NCI-H774 (cell line): ENCODE data around the gene COMMD9.

Source experiments
- DNase-seq: peaks from one replicate; lab custom pipeline; 2025; lab: John Stamatoyannopoulos, UW

Gene COMMD9

DNA sequence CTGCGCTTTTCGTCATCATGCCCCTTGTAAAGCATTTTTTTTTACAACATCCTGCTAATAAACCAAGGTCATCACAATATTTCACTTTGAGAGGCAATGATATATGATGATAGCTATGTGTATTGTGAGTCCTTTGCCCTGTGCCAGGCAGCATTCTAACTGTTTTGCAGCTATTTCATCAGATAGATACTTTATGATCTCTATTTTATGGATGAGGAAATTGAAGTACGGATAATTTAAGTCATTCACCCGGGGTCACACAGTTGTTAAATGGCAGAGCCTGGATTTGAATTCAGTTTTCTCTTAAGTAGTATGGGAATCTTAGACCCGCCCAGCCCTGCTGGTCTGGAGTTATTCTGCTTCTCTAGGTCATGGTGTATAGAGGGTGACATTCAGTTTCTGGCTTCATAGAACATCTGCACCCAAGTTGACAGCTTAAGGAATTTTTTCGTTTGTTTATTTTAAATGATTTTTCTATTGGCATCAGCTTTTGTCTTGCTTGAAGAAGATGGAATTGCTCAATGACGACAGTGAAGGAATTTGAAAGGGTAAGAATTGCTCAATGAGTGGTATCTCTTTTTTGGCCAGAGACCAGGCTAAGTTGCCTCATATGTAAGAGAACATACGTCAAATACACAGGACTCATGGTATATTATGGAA is 7.8 kb upstream of the COMMD9 start:
- no peak for DNase-seq

DNA sequence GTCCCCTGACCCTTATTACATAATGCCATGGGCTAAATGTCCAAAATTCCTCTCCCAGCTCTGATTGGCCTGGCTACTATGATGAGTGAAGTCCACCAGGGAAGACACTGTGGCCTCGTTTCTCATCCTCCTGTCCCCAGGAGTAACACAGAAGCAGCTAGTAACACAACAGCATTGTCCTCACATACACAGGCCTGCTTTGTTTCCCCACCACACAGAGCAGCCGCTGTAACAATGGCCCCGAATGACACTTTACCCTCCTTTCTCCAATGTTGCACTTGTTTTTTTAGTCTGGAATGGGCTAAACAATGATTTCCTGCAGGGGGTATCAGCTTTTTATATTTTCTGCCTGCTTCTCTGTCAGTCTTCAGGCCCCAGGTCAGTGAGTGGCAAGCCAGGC is 6.7 kb upstream of the COMMD9 start, which contains the start of gene PRR5L:
Gene PRR5L, plus strand, starts transcription at position 363 of the 400 bp plus-strand sequence. CDS start 104,834 bp downstream, outside the sequence.
- DNase-seq, result no peak

DNA sequence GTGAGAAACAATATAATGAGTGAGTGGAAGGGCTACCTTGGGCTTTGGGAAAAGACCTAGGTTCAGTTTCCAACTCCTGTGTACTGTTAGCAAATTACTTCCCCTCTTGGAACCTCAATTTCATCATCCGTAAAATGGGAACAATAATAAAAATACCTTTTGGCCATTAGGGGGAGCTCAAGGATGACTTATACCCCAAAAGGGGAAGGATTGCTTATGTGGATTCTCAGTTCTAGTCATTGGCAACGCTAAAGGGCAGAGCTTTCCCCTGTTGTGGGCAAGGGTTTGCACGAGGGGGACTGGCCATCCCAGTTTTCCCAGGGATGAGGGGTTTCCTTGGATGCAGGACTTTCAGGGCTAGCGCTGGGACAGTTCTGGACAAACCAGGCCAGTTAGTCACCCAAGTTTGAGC is 3.1 kb upstream of the COMMD9 start:
- DNase-seq, result peak; percentile 28

DNA sequence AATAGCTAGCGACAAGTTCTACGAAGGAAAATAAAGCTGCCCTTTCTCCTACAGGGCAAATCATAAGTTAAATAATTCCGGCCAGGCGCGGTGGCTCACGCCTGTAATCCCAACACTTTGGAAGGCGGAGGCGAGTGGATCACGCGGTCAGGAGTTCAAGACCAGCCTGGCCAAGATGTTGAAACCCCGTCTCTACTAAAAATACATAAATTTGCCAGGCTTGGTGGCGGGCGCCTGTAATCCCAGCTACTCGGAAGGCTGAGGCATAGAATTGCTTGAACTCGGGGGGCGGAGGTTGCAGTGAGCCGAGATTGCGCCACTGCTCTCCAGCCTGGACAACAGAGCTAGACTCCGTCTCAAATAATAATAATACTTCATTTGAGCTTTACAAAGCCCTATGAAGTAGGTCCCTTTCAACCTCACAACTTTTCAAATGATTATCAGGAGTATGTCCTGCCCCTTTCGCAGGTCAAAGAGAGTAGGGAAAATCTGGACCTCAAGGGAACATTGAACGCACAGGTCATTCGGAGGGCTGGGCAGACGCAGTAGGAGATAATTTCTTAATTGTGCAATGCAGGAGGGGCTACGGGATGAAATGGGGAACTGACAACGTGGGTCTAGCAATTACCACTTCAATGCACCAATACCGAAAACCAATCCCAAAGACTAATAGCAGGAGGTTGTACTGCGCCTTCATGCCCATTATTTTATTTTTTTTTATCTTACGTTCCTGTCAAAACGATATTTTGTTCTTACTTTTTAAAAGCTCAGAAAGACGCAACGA is 590 bp downstream of the COMMD9 start:
- DNase-seq, result no peak

DNA sequence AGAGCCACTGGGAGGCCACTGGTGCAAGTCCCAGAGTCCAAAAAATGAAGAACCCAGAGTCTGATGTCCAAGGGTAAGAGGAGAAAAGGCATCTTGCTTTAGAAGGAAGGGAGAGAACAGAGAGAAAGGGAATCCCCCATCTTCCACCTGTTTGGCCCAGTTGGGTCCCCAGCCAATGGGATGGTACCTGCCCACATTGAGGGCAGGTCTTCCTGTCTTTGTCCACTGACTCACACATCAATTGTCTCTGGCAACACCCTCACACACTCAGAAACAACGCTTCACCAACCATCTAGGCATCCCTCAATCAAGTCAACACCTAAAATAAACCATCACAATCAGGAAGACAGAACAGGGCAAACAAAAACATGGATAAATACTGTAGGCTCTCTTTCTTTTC is 6.3 kb downstream of the COMMD9 start:
- no peak for DNase-seq

DNA sequence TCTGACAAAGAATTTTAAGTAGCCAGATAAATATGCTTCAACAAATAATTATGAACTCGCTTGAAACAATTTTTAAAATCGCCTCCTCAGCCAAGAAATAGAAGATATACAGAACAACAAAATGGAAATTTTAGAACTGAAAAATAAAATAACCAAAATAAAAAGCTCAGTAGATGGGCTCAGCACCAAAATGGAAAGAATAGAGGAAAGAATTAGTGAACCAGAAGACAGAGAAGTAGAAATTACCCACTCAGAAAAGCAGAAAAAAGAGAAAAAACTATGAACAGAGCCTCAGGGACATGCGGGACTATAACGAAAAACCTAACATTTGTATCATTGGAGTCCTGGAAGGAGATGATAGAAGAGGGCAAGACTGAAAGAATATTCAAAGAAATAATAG is 7.4 kb downstream of the COMMD9 start:
- no peak for DNase-seq

DNA sequence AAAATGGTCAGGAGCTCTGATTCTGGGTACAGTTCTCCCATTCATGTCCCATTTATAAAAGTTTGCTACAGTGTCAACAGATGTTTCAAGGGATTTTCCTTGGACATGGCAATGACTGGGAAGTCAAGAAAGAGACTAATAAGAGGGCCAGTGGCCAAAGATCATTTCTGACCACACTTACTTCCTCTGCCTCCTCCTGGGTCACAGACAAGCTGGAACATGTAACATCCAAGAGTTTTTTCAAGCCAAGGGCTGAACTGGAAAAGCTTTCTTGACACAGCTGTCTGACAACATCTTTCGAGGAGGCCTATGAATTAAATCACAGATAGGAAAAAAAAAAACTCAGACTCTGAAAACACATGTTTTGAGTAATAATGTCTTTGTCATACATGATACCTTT is 8.7 kb downstream of the COMMD9 start:
- no peak for DNase-seq

DNA sequence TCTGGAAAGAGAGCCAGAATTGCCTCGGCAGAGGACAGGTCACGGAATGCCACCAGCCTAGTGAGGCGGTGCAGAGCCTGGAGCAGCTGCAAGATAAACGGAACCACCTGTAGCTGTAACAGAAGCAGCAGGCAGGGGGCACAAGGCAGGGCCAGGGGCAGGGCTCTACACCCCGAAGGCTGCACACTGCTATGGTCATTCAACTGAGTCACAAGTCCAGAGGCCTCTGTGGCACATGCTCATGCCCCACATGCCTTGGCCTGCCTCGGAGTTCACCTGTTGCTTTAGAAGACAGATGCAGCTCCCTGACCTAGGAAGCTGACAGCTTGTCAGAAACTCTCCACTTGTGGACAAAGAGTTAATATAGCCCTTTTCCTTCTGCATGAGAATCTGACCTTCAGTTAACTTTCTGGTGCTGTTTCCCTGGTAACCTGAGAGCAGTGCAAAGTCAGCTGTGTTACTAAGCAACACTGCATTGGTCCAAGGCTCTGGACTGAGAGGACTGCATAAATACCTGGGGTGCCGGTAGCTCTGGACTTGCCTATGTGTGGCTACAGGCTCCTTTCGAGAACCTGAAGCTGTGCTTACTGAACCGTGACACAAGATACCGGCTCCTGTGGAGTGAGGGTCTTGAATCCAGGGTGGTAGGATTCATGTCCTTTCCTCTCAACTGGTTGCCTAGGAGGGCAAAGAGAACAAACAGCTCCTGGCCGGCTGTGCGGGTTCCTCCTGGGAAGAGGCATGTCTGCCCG is 10.5 kb downstream of the COMMD9 start:
- no peak for DNase-seq

DNA sequence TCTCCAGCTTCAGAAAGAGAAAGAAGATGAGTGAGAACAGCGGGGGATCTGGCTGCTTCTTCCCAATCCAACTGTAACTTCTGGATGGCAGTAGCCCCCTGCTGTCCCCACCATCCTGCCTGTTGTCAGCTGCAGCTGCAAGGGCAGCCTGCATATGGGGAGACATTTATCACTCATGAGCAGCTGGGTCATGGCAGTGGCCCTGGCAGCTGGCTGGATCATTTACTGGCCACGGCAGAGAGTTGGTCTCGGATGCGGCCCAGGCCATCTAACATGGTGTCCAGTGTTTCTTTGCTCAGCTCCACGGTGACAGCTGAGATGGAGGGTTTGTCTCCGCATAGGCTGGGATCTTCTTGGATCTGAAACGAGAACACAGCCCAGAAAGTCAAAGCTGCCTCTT is 14.8 kb downstream of the COMMD9 start:
- no peak for DNase-seq

DNA sequence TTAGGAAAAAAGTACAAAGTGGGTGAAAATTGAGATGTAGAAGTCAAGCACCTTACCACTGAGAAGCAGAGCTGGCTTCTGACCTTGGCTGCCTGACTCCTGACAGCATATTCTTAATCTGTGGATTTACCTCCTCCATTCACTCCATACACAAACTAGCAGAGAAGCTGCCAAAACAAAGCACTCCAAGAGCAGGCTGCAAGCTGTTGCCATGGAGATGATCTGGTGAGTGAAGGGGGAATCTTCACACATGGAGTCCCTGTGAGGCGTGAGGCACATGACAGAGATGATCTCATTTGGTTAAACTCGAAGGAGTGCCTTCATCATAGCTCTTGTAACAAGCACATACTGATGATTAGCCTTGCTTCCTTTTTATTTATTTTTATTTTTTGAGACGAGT is 16.1 kb downstream of the COMMD9 start:
- DNase-seq, result peak; percentile 11

DNA sequence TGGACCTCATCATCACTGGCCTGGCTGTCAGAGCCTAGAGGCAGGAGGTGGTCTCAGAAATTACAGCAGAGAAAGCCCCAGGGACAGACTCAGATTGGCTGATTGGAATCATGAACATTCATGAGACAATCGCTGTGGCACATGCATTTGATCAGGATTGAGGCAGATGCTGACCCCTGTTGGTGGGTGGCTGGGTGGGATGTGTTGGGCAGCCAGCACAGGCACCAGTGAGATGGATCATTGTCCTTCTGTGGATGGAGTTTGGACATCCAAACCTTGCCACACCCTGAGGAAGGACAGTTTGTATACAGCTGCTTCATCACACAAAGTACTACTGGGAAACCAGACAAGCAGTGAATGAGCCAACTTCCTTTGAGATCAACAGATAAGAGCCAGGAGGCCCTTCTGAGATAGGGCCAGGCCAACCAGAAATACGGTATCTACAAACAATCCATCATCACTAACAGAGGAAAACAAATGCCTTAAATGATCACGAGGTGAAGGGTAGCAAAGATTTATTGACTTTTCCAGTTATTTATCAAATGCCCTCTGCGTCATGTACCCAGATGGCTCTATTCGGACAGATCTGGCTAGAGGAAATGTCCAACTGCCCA is 17.3 kb downstream of the COMMD9 start:
- DNase-seq, result no peak

DNA sequence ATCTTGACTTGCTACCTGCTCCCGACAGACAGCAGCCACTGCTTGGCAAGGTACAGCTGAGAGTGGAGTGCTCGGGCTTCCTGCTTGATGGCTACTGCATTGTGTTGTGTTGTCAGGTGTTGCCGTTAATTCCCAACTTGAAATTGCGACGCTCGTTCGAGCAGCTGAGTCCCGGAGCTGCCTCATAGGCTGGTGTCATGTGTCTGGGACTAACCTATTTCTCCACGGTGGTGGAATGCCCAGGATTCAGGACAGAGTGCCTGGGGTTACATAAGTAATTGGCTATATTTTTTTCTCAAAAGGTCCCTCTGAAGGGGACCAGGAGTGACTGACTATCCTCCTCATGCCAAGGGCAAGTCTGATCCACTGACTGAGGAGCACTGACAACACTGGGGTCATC is 18.5 kb downstream of the COMMD9 start:
- no peak for DNase-seq

DNA sequence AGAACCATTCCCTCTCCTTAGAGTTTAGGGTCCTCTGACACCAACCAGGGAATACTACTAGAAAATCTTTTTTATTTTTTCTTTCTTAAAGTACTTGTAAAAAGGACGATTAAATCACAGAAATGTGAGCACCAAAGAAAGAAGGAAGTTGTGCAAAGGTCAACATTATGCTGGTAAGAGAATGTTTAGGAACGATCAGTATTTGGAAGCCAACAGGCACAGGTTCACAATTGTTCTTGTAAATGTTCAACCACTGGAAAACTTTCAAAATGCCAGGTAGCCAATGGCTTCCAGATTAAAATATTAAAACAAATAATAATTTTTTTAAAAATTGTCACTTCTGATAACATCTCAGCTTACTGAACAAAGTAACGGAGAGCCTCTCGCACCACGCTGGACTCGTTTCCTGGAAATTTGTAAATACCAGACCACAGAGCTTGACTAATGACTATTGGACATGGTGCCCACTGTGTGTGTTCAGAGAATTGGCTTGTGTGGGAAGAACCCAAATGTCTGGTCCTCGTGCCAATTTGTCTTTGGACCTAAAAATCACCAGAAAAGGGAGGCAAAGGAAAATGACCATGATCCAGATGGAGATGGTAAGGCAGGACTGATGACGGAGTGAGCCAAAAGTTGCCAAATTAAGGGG is 20.8 kb downstream of the COMMD9 start:
- no peak for DNase-seq

DNA sequence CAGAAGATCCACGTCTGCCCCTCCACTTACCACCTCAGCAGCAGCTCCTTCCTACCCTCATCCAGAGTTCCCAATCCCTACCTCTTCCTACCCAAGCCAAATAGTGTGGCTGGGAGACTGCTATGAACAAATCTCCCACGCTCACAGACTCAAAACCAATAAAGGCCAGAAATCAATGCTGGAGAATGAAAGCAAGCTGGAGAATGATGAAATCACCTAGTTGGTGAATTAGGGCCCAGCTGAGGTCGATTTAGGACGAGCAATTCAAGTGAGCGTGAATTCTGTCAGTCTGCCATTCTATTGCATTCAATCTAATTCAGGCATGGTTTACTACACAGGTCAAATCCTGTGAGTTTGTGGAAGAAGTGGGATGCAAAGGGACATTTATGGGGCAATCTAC is 22.5 kb downstream of the COMMD9 start:
- no peak for DNase-seq

DNA sequence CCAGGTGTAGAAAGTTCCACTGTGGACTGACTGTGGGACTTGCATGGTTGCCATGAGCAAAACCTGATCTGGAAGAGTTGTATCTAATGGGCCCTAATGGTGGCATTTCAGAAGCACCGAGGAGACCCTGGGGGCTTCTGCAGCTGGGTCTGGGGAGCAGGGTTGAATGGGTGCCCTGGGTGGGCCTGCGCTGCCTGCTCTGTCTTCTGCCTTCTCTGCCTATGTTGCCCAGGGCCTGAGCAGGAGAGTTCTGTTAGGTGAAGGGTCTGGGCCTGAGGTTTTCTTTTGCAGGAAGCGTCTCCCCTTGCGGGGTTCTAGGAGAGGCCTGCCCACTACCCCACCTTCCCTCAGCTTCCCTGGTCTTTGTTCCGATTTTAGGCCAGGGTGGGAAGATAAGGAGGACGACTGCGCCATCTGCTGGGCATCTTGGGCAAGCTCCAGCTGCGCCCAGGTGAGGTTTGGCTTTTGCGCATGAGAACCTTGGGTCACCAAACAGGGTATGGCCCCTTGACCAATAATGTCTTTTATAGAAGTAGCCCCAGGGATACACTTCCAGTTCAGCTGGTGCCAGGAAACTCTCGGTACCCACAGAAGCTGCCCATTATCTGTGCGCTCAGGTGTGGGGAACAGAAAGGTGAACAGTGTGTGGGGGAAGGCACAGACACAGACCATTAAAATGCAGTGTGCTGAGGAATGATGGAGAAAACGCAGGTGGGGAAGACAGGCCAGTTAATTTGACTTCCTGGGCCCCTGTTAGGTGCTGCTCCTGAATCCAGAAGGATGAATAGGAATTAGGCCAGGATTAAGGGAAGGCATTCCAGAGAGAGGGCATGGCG is 23.2 kb downstream of the COMMD9 start:
- DNase-seq, result peak; percentile 35

DNA sequence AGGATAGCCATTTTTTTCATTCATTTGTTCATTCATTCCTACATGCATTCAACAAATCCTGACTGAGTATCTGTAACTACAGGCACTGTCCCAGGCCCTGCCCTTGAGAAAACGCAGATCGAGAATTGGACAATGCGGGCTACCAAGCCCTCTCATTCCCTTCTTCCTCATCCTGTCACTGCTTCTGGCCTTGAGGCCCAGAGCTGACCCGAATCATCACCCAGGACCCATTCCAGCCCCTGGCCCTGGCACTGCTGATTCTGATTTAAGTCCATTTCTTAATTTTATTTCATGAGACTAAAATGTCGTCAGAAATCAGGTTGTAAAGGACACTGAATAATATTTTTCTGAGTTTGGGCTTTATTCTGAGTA is 24.3 kb downstream of the COMMD9 start:
- no peak for DNase-seq

DNA sequence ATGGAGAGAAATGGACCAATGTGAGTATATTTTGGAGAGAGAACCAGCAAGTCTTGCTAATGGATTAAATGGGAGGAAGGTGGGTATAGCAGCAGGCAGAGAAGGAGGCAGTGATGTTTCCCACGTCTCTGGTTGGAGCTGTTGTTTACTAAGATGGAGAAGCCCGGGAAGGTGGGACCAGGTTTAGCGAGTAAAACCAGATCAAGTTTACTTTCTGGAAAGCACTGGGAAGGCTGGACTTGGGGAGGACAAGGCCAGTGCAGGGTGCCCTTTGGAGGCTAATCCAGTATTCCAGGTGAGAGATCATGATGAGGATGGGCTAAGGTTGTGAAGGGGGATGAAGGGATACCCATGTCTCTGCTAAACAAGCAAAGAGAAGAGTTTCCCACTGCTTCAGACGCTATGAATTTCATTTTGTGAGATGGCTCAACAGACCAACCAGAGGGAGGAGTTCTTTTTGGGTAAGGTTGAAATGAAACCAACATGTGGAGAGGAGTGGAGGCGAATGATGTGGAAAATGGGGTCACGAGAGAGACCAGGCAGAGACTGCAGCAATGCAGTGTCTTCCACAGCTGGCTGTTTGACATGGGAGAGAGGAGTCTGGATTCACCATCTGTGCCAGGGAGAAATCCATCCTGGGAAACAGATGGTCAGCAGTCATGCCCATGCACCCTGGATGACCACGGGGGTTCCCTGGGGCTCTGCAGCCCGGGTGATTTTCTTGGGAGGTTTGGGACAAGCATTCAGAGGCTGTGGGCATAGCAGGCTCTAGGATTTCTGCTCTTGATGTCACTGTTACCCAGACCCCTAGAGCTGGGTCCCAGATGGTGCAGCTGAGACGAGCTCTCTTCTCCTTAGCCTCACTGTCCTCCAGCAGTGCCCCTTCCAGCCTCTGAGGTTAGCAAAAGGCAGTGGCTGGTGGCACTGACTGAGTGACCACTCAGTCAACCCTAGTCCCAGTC is 24.9 kb downstream of the COMMD9 start:
- DNase-seq, result no peak

DNA sequence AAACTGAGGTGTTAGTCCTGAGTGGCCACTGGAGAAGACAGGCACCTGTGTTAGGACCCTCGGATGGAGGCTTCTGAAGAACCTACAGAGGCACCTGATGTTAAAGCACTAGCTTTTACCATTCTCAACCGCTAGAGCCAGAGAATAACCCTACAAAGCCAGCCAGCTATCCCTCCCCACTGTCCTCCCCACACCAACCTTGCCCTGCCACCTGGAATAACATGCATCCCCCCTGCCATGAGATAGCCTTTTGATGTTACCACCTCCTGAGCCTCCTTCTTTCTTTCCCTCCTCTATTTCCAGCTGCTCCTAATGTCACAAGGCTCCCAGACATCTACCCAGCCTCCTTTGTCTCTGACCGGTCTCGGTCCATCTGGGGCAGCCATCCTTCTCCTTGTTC is 28.1 kb downstream of the COMMD9 start:
- no peak for DNase-seq

DNA sequence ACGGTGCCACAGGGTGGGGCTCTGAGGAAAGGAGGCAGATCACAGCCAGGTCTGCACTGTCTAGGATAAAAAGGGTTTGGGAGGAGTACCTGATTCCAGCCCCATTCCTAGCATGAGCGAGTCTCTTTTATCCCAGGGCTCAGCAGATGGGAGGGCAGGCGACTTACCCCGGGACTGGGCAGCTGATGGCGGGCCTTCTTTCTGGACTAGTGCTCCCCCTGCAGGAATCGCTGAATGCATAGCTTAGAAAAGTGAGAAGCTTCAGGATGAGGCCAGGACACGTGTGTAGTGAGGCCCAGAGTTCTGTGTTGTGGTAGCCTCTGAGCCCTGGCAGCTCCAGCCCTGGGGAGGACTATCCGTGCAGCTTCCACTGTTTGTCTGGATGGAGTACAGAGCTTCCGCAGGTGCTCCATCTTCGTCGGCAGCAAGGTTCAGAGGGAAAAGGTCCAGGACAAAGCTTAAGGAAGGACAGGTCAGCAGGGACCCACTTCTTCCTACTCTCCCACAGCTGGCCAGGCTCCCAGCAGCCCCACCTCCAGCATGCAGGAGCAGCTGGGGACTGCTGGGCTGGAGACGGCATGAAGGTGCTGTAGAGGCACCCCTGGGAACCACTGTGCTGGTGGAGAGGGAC is 30.4 kb downstream of the COMMD9 start:
- DNase-seq, result peak; percentile 47
